NCI-H2227 treated with DMSO at 0.1 percent for 48 hours (cell line): Measurements from ENCODE around the gene ALDH1A3.

Experiments
- DNase-seq: peaks from one replicate; lab custom pipeline; 2025; lab: John Stamatoyannopoulos, UW

The ALDH1A3 gene

DNA sequence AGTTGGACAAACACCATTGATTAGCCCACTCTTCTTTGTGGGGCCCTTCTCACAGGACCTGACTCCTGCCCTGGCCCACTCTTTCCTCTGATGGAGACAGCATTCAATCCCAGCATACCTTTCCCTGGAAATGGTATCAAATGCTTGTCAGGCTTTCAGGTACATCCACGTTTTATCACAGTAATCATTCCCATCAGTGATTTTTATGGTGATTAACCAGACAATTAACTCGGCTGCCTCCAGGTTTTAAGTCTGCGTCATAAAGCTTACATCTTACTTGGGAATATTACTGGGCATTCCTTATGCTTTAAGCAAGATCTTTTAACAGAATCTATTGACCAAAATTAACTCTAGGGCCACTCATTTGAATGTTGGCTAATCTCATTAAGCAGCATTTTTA, 72.9 kb downstream of the ALDH1A3 start:
- DNase-seq, result no peak

DNA sequence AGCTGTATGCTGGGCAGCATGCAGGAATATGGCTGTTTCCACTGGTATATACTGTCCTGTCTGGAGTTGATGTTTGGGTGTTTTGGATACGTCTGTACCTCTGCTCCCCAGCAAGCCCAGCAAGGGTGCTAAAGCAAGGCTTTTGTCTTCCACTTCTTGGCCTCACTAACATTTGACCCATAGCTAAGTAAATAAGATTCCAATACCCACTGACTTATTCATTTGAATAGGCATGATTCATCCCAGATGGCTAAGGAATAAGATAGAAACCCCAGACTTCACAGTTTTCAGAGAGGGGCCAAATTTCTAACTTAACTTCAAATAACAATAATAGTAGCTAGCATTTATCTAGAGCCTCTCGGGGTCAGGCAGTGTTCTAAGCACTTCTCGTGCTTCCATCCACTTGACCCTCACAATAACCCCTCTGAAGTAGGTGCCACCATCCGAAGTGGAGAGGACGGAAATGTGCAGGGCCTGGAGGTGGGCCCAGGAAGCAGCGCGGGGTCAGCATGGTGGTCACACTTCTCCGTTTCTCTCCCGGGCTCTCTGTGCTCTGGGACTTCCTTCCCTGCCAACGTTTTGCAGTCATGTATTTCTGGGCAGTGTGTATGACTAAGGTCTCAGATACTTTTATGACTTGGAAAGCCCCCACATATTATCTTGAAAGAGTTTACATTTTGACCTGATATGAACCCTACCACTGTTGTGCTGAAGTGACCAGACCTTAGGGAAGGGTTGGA, 78.9 kb downstream of the ALDH1A3 start:
- no peak for DNase-seq

- DNase-seq, result no peak
Observed at GRCh38 chr15:100959066-100960050, 79.7 kb downstream of the ALDH1A3 start.
